ENCODE data around the gene SAMM50.

- no peak for TF ChIP-seq CTCF (IDR thresholded peaks at IDR 0.05; ENCODE audit: poor library complexity)
- no peak for TF ChIP-seq EZH2phosphoT487 (IDR thresholded peaks at IDR 0.05; ENCODE audit: low read depth, severe bottlenecking, unreplicated experiment)
- no peak for TF ChIP-seq EZH2 (IDR thresholded peaks at IDR 0.05; ENCODE audit: borderline replicate concordance)
Measured at GRCh38 chr22:43926349-43926710, 28.9 kb upstream of the SAMM50 start.

All from hepatocyte (in vitro differentiated cells).